ENCODE data around the gene EVC. TPM values are rescaled to one million over a fixed set of nuclear protein-coding genes. Genes with fewer than 3 reads are reported as not detected.
A peak's percentile ranks its signal among the peaks of the same experiment; 100 is the strongest.

Gene EVC
- total RNA-seq, 1 donor from 2014 or later = 2.0 TPM

DNA sequence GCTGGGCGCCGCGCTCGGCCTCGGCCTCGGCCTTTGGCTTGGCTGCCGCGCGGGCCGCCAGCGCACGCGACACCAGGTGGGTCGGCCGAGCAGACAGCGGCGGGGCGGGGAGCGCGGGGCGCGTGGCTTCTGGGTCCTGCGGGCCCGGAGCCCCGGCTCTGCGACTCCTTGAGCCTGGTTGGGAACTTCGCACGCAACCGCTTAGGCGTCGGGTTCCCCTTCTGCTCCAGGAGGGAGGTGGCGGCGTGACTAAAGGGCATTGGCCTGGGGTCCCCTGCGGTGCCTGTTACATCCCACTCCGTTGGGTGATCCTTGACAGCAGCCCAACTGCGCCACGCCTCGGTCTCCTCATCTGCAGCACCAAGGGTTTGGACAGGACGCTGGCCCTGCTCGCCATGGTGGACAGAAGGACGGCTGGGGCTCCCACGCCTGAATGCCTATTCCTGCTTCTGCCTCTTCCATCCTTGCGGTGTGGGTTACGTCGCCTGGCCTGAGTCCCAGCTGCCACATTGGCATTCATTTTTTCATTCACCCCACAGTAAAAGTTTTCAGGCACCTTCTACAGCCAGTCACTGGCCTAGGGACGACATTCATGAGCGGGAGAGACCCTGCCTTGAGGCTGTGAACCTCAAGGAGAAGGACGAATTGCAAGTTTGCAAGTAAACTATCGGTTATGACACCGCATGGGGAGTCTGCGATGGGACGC, 631 bp downstream of the EVC start:
- Mint-ChIP-seq H3K4me1 (ENCODE audit: low read depth) (peaks cover 2% of the 10 kb centered on the region), H3K4me3 (ENCODE audit: low read depth) (peak overlapping the region; percentile 42), H3K36me3 (ENCODE audit: low read depth) (no peaks in the 10 kb centered on the region), H3K9me3 (peaks cover 15% of the 10 kb centered on the region), H3K27ac (no peak overlapping the region), H3K27me3 (ENCODE audit: low read depth) (peaks cover 48% of the 10 kb centered on the region)
- DNase-seq (ENCODE audit: low spot score) = no peak
- intact Hi-C loops (cut with micrococcal nuclease) = no loop called here

DNA sequence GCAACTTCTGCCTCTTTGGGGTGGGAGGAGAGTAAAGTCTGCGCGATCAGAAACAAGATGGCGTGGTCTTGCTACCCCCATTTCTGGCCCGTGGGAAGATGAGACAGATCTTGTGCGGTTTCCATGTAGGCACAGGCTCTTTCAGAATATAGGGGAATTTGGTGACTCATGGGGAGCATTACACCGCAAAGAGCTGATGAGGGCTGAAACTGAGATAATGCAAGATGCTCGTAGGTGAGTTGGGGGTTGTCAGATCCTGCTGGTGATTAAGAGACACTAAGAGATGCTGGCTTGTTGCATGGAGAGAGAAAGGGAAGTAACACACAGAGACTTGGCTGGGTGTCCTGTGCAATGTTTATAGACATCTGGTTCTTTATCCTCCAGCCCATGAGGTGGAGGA, 1.5 kb downstream of the EVC start:
- intact Hi-C loops (cut with micrococcal nuclease) = no loop called here
- Mint-ChIP-seq H3K9me3 (peaks cover 24% of the 10 kb centered on the region), H3K4me1 (ENCODE audit: low read depth) (peaks cover 2% of the 10 kb centered on the region), H3K36me3 (ENCODE audit: low read depth) (no peaks in the 10 kb centered on the region), H3K27me3 (ENCODE audit: low read depth) (peaks cover 40% of the 10 kb centered on the region), H3K27ac (no peak overlapping the region), H3K4me3 (ENCODE audit: low read depth) (no peak overlapping the region)
- DNase-seq (ENCODE audit: low spot score) = no peak

DNA sequence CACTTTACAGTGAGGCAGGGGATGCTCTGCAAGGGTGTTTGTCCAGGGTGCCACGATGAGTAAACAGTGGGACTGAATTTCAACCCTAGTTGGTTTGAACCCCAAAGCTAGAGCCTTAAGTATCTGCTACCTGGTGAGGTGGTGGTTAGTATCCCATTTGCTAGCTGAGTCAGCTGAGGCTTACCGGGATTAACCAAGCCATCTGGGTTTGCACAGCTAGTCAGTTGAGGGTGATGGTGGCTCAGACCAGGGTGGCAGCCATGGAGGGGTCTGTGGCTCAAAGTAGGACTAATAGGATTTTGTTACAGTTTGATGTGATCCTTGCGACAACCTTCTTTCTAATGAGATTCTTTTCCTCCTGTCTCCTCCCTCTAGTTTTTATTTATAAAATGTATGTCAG, 1.9 kb downstream of the EVC start:
- Mint-ChIP-seq H3K27me3 (ENCODE audit: low read depth) (peaks cover 36% of the 10 kb centered on the region), H3K4me3 (ENCODE audit: low read depth) (no peak overlapping the region), H3K9me3 (peaks cover 27% of the 10 kb centered on the region), H3K36me3 (ENCODE audit: low read depth) (no peaks in the 10 kb centered on the region), H3K4me1 (ENCODE audit: low read depth) (peaks cover 2% of the 10 kb centered on the region), H3K27ac (no peak overlapping the region)
- DNase-seq (ENCODE audit: low spot score) = no peak
- intact Hi-C loops (cut with micrococcal nuclease) = no loop called here

DNA sequence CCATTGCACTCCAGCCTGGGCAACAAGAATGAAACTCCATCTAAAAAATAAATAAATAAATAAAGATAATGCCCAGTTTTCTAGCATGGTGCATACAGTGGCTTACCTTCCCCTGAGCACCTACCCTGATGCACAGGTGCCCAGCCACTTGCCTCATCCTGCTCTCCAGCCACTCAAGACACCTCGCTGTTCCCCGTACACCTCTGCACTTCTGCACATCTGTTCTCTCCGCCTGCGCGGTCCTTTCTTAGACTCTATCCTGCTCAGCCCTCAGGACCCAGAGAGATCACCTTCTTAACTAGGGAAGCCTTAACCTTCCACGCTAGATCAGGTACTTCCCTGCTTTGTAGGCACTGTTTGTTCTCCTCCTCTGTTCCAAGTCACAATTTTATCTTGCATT, 2.9 kb downstream of the EVC start:
- no peak for DNase-seq (ENCODE audit: low spot score)
- intact Hi-C loops (cut with micrococcal nuclease) = no loop called here
- no peaks in the 10 kb centered on the region for H3K36me3 Mint-ChIP-seq (ENCODE audit: low read depth)

DNA sequence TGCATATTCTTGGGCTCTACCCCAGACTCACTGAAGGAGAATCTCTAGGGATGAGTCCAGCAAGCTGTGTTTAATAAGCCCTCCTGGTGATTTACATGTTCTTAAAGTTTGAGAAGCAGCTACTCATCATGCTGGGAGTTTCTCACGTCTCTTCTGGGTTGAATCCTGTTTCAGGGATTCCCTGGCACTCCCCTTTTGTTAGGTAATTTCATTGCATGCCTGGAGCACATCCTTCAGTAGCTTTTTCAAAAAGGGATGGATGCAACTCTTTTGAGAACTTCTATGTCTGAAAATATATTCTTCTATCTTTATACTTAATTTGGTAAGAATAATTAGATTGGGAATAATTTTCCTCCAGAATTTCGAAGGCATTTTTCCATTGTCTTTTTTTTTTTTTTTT, 4.4 kb downstream of the EVC start:
- H3K36me3 Mint-ChIP-seq (ENCODE audit: low read depth) = no peaks in the 10 kb centered on the region
- H3K4me3 Mint-ChIP-seq (ENCODE audit: low read depth) = no peak overlapping the region
- peaks cover 22% of the 10 kb centered on the region for H3K27me3 Mint-ChIP-seq (ENCODE audit: low read depth)
- peaks cover 2% of the 10 kb centered on the region for H3K4me1 Mint-ChIP-seq (ENCODE audit: low read depth)
- H3K27ac Mint-ChIP-seq = no peak overlapping the region
- H3K9me3 Mint-ChIP-seq = peaks cover 27% of the 10 kb centered on the region
- intact Hi-C loops (cut with micrococcal nuclease) = no loop called here
- DNase-seq (ENCODE audit: low spot score) = no peak

More for the DNA sequence above, 2.9 kb downstream of the EVC start:
- H3K4me1 Mint-ChIP-seq (ENCODE audit: low read depth) = peaks cover 2% of the 10 kb centered on the region
- H3K27ac Mint-ChIP-seq = no peak overlapping the region
- no peak overlapping the region for H3K4me3 Mint-ChIP-seq (ENCODE audit: low read depth)
- H3K9me3 Mint-ChIP-seq = peaks cover 27% of the 10 kb centered on the region
- peaks cover 33% of the 10 kb centered on the region for H3K27me3 Mint-ChIP-seq (ENCODE audit: low read depth)

DNA sequence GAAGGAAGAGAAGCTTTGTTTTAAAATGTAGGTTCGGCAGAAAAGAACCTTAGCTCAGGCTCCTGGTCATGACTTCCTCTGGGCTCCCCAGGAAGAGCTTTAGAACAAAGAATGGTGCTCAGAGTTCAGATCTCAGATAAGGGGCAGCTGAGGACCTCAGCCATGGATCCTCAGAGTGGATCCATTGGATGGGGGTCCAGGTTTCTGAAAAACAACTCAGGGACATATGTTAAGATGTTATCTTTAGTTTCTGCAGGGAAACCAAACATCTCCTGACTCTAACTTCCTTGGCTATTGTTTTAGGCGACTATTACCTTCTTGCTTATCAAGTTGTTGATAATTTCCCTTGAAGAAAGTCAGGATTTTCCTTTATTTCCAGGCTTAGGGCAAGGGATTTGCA, 5.4 kb downstream of the EVC start:
- Mint-ChIP-seq H3K27me3 (ENCODE audit: low read depth) (peaks cover 15% of the 10 kb centered on the region), H3K36me3 (ENCODE audit: low read depth) (no peaks in the 10 kb centered on the region), H3K27ac (no peak overlapping the region), H3K4me3 (ENCODE audit: low read depth) (no peak overlapping the region), H3K4me1 (ENCODE audit: low read depth) (peaks cover 2% of the 10 kb centered on the region), H3K9me3 (peaks cover 27% of the 10 kb centered on the region)
- DNase-seq (ENCODE audit: low spot score) = no peak
- intact Hi-C loops (cut with micrococcal nuclease) = no loop called here

DNA sequence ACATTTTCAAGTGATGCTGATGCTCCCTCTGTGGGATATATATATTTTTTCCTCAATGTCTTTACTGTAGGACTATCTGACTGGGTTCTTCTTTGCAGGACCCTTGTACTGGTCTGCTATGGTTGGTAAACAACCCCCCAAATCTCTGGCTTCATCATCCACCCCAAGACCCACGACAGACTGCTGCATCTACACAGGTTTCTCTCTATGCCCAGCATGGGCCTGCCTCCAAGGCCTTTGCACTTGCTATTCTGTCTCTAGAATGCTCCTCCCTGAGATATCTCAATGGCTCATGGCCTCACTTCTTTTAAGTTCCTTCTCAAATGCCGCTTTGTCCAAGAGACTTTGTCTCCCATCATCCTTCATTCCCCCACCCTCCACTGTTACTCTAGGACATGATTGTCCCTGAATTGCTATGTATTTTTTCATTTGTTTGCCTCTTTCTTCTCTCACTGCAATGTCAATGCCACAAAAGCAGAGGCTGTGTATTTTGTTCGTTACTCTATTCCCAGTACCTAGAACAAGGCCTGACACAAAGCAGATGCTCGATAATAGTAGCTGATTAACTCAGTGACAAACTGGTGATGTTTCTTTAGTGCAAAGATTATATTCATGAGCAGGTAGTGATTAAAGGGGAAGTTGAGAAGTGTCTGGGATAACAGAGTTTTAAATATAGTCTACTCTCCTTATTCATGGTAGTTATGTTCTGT, 6.6 kb downstream of the EVC start:
- intact Hi-C loops (cut with micrococcal nuclease) = no loop called here
- Mint-ChIP-seq H3K9me3 (peaks cover 27% of the 10 kb centered on the region), H3K27ac (no peak overlapping the region), H3K36me3 (ENCODE audit: low read depth) (no peaks in the 10 kb centered on the region), H3K4me1 (ENCODE audit: low read depth) (no peaks in the 10 kb centered on the region), H3K27me3 (ENCODE audit: low read depth) (peaks cover 5% of the 10 kb centered on the region), H3K4me3 (ENCODE audit: low read depth) (no peak overlapping the region)
- no peak for DNase-seq (ENCODE audit: low spot score)

DNA sequence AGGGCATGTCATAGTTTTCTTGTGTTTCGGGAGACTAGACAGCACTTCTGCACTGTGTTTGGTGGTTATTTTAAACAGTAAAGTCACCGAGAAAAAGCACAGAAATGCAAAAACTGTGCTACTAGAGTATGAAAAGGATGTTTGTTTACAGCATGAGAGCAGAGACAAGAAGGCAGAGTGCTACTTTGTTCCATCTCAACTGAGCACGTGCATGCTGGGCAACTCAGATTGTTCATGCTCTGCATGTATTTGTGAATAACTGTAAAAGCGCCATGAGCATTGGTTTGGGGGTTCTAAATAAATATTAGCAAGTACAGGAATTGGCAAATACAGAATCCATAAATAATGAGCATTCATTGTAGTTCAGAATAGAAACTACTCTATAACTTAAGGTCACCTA, 7.4 kb downstream of the EVC start:
- intact Hi-C loops (cut with micrococcal nuclease) = no loop called here
- H3K4me1 Mint-ChIP-seq (ENCODE audit: low read depth) = no peaks in the 10 kb centered on the region
- H3K4me3 Mint-ChIP-seq (ENCODE audit: low read depth) = no peak overlapping the region

DNA sequence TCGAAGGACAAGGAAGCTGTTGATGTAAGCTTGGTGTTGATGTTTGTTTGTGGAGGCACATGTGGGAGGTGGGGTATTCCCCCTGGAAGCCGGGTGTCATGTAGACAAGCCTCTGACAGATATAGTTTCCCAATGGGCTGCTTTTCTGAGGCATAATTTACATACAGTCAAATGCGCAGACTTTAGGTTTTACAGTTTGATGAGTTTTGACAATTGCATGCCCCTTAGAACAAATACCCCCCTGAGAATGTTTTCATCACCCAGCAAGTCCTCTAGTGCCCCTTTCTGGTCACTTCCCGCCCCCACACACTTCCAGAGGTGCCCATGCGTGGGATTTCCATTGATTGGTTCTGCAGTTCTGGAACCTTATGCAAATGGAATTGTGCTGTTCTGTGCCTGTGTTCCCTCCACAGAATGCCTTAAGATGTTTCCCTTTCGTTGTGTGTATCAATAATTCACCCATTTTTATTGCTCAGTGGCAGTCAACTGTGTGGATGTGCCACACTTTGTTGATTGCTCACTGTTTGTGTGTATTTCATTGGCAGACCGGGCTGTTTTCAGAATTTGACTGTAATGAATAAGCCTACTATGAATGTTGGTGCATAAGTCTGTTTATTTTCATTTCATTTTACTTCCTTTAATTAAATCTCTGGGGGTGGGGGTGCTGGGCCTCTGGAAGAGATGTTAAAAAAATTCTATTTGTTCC, 8.5 kb downstream of the EVC start:
- DNase-seq (ENCODE audit: low spot score) = no peak
- Mint-ChIP-seq H3K4me3 (ENCODE audit: low read depth) (no peak overlapping the region), H3K27ac (no peak overlapping the region), H3K9me3 (peaks cover 20% of the 10 kb centered on the region), H3K4me1 (ENCODE audit: low read depth) (no peaks in the 10 kb centered on the region), H3K36me3 (ENCODE audit: low read depth) (no peaks in the 10 kb centered on the region), H3K27me3 (ENCODE audit: low read depth) (no peaks in the 10 kb centered on the region)
- intact Hi-C loops (cut with micrococcal nuclease) = no loop called here

More for the DNA sequence above, 7.4 kb downstream of the EVC start:
- Mint-ChIP-seq H3K27ac (no peak overlapping the region), H3K9me3 (peaks cover 27% of the 10 kb centered on the region), H3K27me3 (ENCODE audit: low read depth) (peaks cover 4% of the 10 kb centered on the region), H3K36me3 (ENCODE audit: low read depth) (no peaks in the 10 kb centered on the region)
- DNase-seq (ENCODE audit: low spot score) = no peak

DNA sequence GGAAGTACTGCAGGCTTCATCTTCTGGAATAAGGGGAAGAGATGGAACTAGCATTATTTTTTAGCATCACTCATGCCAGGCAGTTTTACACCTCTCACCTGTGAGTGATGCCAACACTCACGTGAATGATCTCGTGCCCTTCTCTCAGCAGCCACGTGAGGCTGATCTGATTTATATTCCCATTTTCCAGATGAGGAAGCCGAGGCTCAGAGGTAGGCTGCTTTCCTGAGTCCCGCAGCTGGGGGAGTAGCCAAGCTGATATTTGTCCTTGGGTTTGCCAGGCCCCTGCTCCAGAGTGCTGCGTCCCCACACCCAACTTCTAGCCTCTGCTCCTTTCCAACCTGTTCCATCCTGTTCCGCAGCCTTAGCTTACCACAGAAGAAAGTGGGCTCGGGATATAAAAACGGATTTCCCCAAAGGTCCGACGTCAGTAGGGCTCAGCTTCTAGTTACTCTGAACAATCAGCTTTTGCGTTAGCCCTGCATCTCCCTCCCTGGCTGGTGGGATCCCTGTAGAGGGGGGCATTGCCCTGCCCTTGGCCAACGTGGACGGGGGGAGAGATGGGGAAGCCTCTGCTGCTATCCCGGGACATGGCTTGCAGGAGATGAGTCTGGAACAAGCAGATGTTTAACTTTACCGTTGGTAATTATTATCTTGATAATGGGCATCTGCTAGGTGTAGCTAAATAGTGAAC, 9.3 kb downstream of the EVC start:
- Mint-ChIP-seq H3K9me3 (peaks cover 14% of the 10 kb centered on the region), H3K27ac (no peak overlapping the region), H3K4me1 (ENCODE audit: low read depth) (no peaks in the 10 kb centered on the region), H3K36me3 (ENCODE audit: low read depth) (no peaks in the 10 kb centered on the region), H3K4me3 (ENCODE audit: low read depth) (no peak overlapping the region), H3K27me3 (ENCODE audit: low read depth) (no peaks in the 10 kb centered on the region)
- DNase-seq (ENCODE audit: low spot score) = no peak
- intact Hi-C loops (cut with micrococcal nuclease) = no loop called here

DNA sequence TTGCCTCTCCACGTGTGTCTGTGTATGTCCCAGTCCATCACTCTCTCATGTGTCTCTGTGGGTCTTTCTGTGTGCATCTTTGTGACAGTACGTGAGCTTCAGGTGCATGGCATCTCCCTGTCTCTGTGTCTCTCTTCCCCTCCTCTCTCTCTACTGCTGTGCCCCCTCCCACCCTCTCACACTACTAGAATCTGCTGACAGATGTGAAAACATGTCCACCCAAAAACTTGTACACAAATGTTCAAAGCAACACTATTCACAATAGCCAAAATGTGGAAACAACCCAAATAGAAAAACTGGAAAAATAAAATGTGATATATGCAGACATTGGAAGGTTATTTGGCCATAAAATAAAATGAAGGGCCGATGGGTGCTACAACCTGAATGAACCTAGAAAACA, 10.0 kb downstream of the EVC start:
- H3K27ac Mint-ChIP-seq = no peak overlapping the region
- H3K9me3 Mint-ChIP-seq = peaks cover 13% of the 10 kb centered on the region
- intact Hi-C loops (cut with micrococcal nuclease) = no loop called here
- H3K27me3 Mint-ChIP-seq (ENCODE audit: low read depth) = no peaks in the 10 kb centered on the region
- no peaks in the 10 kb centered on the region for H3K36me3 Mint-ChIP-seq (ENCODE audit: low read depth)
- H3K4me3 Mint-ChIP-seq (ENCODE audit: low read depth) = no peak overlapping the region
- no peaks in the 10 kb centered on the region for H3K4me1 Mint-ChIP-seq (ENCODE audit: low read depth)
- DNase-seq (ENCODE audit: low spot score) = no peak

DNA sequence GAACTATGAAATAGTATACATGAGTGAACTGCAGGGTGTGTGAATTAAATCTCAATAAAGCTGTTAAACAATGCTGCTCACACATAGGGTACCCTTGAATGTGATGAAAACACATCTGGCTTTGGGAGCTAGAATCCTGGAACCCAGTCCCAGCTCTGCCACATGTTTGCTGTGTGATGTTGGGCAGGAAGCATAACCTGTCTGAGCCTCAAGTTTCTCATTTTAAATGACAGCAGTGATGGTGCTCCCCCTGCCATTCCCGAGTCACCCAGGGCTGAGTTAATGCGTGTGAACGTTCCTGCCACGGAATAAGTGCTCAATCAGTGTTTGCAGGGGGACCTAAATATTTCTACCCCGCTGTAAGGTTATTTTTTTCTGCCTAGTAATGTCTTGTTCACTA, 10.9 kb downstream of the EVC start:
- DNase-seq (ENCODE audit: low spot score) = no peak
- intact Hi-C loops (cut with micrococcal nuclease) = no loop called here
- no peak overlapping the region for H3K4me3 Mint-ChIP-seq (ENCODE audit: low read depth)
- H3K27me3 Mint-ChIP-seq (ENCODE audit: low read depth) = no peaks in the 10 kb centered on the region
- peaks cover 9% of the 10 kb centered on the region for H3K9me3 Mint-ChIP-seq
- no peak overlapping the region for H3K27ac Mint-ChIP-seq
- no peaks in the 10 kb centered on the region for H3K4me1 Mint-ChIP-seq (ENCODE audit: low read depth)
- no peaks in the 10 kb centered on the region for H3K36me3 Mint-ChIP-seq (ENCODE audit: low read depth)

DNA sequence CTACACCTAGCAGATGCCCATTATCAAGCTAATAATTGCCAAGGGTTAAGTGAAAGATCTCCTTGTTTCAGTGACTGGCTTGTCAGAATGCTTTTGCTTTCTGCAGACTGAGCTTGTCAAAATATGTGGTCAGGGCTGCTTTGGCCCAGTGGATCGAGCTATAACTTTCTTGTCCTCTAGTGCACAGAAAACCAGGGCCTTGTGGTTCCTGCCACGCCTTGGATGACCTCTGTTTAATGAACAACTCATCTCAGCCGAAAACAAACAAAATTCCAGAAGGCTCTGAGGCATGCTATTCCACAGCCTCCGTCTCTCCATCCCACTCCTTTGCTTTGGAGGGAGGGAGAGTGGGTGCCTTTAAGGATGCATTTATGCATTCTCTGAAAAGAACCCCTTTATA, 11.3 kb downstream of the EVC start:
- intact Hi-C loops (cut with micrococcal nuclease) = no loop called here
- H3K4me3 Mint-ChIP-seq (ENCODE audit: low read depth) = no peak overlapping the region
- no peak for DNase-seq (ENCODE audit: low spot score)
- no peak overlapping the region for H3K27ac Mint-ChIP-seq
- no peaks in the 10 kb centered on the region for H3K36me3 Mint-ChIP-seq (ENCODE audit: low read depth)
- no peaks in the 10 kb centered on the region for H3K27me3 Mint-ChIP-seq (ENCODE audit: low read depth)
- H3K9me3 Mint-ChIP-seq = peaks cover 5% of the 10 kb centered on the region
- H3K4me1 Mint-ChIP-seq (ENCODE audit: low read depth) = no peaks in the 10 kb centered on the region
